Sigmoid colon (tissue), 4 donors: ENCODE measurements around the gene ADARB1.

ENCODE experiments used
- CTCF ChIP-seq, 4 experiments: fragments of 450-650 bp in 3 of 4; fragments of 200-600 bp in 1 of 4; IDR thresholded peaks; one replicate each; pipeline ENCODE4 v1.5.1; 2016 to 2019; ENCODE audit warnings: antibody characterized with exemption in 4 of 4, mild to moderate bottlenecking in 3 of 4, moderate library complexity in 2 of 4
- EP300 ChIP-seq, 4 donors: sonication (generic); formaldehyde crosslinking; IDR thresholded peaks; one replicate each; pipeline ENCODE4 v1.6.1; 2017; ENCODE audit warnings: antibody characterized with exemption in 4 of 4
- POLR2AphosphoS5 ChIP-seq, 4 donors: sonication (generic); formaldehyde crosslinking; IDR thresholded peaks; one replicate each; pipeline ENCODE4 v1.6.1; 2017; ENCODE audit warnings: antibody characterized with exemption in 4 of 4

GRCh38 chr21:45204395-45204794 is 130.0 kb downstream of the ADARB1 start:
- no peak for TF ChIP-seq EP300 (IDR thresholded peaks at IDR 0.05)
- TF ChIP-seq POLR2AphosphoS5 (IDR thresholded peaks at IDR 0.05), result no peak
- no peak for TF ChIP-seq CTCF (IDR thresholded peaks at IDR 0.05)
